NCI-H2196 (cell line): ENCODE results near the gene SLC31A1.

Experiments
- DNase-seq: peaks from one replicate; lab custom pipeline; 2025; ENCODE audit not compliant: unreplicated experiment; lab: John Stamatoyannopoulos, UW

Gene SLC31A1

GRCh38 chr9:113221003-113221799, at the start of gene SLC31A1, which contains the start of gene FKBP15:
TSS of gene SLC31A1 (plus strand) at chr9:113221544. CDS start at chr9:113256149, 34,605 bp downstream.
TSS of gene FKBP15 (minus strand) at chr9:113221277. CDS start at chr9:113221243, 34 bp downstream.
- DNase-seq: peak; percentile 96

- DNase-seq: no peak
Measured at GRCh38 chr9:113173341-113173740, 48.0 kb upstream of the SLC31A1 start.

GRCh38 chr9:113176803-113177202, 44.5 kb upstream of the SLC31A1 start:
- DNase-seq: no peak

- DNase-seq: no peak
Measured at GRCh38 chr9:113177251-113177650, 44.1 kb upstream of the SLC31A1 start.

- DNase-seq: no peak
Measured at GRCh38 chr9:113178087-113178486, 43.3 kb upstream of the SLC31A1 start.

GRCh38 chr9:113179839-113180238, 41.5 kb upstream of the SLC31A1 start:
- no peak for DNase-seq

GRCh38 chr9:113181165-113181564, 40.2 kb upstream of the SLC31A1 start:
- DNase-seq: no peak

DNA sequence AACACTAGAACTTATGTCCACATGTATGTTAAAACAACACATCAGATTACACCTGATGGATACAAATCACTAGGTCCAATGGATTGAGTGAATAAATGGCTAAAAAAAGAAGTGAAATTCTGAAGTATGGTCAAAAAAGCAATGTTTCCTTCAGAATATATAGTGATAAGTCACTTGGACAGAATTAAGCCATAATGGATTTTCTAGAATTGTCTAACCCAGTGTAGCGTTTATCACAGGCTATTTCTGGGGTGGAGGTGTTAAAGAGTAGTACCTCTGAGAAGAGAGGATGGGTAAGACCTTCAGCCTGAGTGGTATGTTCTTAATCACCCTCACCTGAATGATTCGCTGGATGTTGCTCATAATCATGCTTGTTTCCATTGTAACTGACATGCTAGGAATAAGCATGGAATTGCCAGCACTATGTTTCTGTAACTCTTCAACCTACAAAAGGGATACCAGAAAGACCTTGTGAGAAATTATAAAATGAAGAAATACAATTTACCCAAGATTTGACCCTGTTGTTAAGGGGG, 37.3 kb upstream of the SLC31A1 start:
- no peak for DNase-seq

GRCh38 chr9:113184539-113184938, 36.8 kb upstream of the SLC31A1 start:
- no peak for DNase-seq

GRCh38 chr9:113185271-113185670, 36.1 kb upstream of the SLC31A1 start:
- DNase-seq: no peak

DNA sequence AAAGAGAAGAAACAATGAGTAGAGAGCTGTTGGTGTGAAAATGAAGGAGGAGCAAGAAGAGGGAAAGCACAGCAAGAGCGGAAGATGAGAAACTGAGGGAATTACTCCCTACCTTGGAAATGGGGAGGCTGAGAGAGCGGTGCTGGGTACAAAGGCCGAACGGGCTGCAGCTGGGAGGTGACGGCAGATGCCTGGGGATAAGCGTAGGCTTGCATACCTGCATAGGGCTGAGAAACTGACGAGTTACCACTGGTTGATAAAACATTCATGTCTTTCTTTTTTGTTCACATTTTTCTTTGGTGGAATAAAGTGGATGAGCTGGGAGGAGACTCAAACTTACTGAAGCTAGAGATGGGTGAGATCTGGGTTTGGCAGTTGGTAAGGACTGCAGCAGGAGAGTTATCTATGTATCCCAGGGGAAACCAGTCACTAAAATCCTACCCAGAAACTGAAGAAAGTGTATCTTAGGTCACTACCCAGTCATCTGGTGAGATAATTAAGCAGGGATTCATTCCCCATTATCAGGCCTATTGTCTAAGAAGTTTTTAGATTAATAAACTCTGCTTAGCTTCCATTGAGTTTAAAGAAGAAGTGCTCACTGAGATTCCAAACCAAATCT, 35.1 kb upstream of the SLC31A1 start:
- DNase-seq: no peak

DNA sequence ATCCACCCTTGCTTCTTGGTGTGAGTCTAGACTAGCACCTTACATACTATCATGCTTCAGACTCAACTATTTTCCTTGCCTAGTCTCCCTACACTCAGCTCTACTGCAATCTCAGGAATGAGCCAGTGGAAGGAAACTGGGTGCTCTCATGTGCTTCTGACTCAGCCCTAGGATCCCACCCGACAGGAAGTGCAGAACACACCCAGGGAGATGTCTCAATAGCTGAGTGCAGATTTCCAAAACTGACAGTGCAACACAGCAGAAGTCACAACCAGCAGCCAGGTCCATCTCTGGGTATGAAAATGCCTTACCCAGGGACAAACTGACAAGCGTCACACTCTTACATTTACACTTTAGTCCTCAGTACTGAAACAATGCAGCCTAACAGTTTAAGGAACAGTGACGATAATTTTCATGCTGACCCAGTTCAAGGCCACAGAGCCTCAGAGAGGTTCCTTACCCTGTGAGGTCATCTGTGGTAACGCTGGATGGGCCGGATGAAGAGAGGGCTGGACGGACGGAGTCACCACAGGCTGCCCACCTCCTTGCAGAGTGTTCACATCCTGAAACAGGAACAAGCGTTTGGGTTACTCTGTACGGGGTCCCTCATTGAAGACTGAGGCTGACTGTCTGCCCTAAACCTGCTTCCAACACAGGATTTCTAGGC, 33.3 kb upstream of the SLC31A1 start:
- no peak for DNase-seq

- DNase-seq: no peak
Measured at GRCh38 chr9:113192455-113192854, 28.9 kb upstream of the SLC31A1 start.

- no peak for DNase-seq
Measured at GRCh38 chr9:113199683-113200329, 21.5 kb upstream of the SLC31A1 start.

DNA sequence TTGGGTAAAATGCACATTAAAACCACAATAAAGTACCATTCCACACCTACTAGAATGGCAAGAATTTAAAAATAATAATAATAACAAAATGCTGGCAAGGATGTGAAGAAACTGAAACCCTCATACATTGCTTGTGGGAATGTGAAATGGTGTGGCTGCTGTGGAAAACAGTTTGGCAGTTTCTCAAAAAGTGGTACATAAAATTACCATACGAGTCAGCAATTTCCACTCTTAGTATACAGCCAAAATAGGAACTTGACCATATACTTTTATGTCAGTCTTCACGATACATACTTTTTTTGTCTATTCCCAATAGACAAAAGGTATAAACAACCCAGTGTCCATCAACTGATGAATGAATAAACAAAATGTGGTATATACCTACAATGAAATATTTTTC, 15.9 kb upstream of the SLC31A1 start:
- DNase-seq: no peak

DNA sequence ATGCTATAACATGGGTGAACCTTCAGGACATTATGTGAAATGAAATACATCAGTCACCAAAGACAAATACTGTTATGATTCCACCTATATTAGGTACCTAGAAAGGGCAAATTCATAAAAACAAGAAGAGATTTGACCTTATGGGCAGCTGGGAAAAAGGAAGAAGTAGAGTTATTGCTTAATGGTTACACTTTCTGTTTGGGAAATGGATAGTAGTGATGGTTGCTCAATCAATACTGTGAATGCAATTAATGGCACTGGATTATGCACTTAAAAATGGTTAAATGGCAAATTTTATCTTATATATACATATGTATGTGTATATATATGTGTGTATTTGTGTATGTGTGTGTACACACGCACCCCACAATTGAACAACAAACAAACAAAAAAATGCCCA, 15.5 kb upstream of the SLC31A1 start:
- DNase-seq: no peak

- no peak for DNase-seq
Measured at GRCh38 chr9:113210815-113211214, 10.5 kb upstream of the SLC31A1 start.

DNA sequence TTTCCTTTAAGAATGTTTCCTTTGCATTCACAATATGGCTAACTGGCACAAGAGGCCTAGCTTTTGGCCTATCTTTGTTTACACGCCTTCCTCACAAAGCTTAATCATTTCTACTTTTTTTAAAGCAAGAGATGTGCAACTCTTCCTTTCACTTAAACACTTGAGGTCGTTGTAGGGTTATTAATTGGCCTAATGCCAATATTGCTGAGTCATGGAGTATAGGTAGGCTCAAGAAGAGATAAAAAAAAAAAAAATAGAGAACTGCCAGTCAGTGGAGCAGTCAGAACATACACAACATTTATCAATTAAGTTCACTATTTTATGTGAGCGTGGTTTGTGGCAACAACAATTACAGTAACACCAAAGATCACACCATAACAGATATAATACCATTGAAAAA, 6.2 kb upstream of the SLC31A1 start:
- peak; percentile 18 for DNase-seq

DNA sequence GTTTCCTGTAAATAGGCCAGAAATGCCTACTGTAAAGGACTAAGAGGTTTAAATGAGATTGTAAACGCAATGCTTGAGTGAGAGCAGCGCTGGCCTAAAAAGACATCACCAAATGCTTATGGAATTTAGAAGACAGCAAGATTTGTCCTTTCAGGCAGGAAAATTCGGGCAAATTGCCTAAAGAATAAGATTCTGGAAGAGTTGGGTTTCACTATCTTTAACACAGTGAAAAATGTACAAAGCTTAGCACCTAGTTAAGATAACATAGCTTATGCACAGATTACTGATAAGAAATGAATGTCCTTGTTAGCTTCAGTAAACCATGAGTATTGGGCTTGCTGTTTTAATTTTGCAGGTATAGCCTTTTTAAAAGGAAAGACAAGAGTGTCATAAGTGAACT, 4.9 kb upstream of the SLC31A1 start:
- DNase-seq: no peak

DNA sequence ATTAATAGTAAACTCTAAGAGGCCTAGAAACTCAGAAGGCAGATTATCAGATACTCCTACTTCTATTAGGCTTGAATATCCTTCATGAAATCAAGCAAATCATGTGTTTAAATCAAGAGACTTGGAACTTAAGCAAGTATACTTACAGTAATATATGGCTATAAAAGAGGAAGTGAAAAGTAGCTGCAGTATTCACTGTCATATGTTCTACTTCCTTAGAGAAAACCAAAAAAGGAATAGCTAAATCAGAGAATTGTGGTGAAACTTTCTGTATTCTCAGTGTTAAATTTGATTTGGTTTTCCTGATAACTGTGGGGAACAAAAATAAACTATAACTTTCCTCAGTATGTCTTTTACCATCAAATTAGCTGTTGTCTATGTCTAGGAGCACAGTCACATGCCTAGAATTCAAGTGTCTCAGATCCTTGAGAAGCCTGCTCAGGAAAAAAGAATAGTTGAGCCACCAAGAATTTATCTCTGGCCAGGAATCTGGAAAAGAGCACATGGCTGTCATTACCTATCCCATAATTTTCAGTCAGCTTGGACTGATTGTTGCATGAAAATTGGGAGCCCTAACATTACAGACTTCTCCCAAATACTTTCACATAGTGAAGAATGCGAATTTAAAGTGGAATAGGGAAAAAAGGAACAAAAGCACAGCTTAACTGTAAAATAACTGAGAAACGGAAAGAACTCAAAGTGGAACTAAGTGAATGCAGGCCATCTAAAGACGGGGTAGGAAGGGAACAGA, 2.0 kb upstream of the SLC31A1 start:
- DNase-seq: no peak

- DNase-seq: no peak
Measured at GRCh38 chr9:113219969-113220368, 1.4 kb upstream of the SLC31A1 start.
